ENCODE measurements around the gene FPR3.
"Not testable (repeated sequence)": the region's sequence is repeated elsewhere in the genome, so short reads cannot be mapped to it uniquely, and the experiment has no call there.

FPR3 gene

DNA sequence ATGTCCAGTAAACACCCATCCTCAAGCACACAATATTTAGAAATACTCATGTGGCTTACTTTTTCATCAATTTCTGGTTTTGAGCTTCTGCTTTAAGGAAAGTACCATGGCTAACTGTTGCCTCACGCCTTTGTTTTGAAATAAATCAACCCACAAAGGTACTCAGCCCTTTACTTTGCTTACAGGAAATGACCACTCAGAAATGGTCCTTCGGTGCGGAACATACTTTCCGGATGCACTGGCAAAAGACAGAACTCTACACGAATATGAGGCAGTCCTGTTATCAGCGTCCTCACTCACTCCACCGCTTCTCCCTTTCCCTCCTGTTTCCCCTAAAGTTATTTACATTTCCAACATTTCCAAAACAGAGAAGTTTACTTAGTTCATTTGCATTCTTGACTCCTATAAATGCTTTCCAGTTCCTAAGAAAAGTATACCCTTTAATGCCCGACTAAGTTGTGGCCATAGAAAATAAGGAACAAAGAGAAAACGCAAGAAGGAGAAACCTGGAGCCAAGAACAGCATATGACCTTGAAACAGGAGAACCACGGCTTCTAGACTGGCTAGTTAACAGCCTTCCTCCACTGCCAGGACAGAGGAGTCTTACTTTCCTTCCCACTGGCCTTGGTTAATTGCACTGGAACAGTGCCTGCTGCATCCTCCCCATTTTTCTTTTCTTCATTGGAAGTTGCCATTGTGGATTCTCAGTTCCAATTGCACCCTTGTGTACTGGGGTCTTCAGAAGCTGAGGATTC is 23.4 kb upstream of the FPR3 start:
- Histone ChIP-seq H3K9me3 (ENCODE audit: control extremely low read depth in 1 of 5, control insufficient read depth in 4 of 5, insufficient read depth in 2 of 5, low read depth in 1 of 5, low read length in 4 of 5) (peaks cover 0 to 7% (median 0%) of the 10 kb centered on the region in 5 experiments), H3K4me1 (ENCODE audit: control extremely low read depth in 1 of 4, control insufficient read depth in 4 of 4, insufficient read depth in 4 of 4, low read length in 3 of 4) (peaks cover 7 to 39% (median 14%) of the 10 kb centered on the region in 4 experiments), H3K27me3 (replicated peaks in 2 of 5; ENCODE audit: control insufficient read depth in 4 of 5, insufficient read depth in 5 of 5, low read length in 4 of 5) (no peaks in the 10 kb centered on the region), H3K27ac (ENCODE audit: insufficient read depth in 1 of 2, low read depth in 1 of 2, low read length in 2 of 2, poor library complexity in 1 of 2, severe bottlenecking in 2 of 2) (no peak overlapping the region), H3K4me3 (ENCODE audit: control insufficient read depth in 1 of 7, extremely low read depth in 1 of 7, insufficient read depth in 4 of 7, low read depth in 2 of 7, low read length in 6 of 7) (peak overlapping the region in 3 of 7 experiments; percentile 0 to 37 (median 6)), H3K36me3 (ENCODE audit: control insufficient read depth in 4 of 4, insufficient read depth in 4 of 4, low read length in 3 of 4) (peaks cover 0 to 5% (median 0%) of the 10 kb centered on the region in 4 experiments)
- ChIA-PET POLR2A (no interaction called here), CTCF (interaction anchor here (0.7 to 0.8 kb wide), 3 partner anchors 102 to 304 kb away, joined by 3 to 4 read pairs (median 4); no protein-coding TSS in a partner anchor)
- peak; percentile 19 to 80 (median 77) for DNase-seq
- 0% methylated on average over 8 of the region's 10 CpGs for WGBS (ENCODE audit: insufficient coverage)

DNA sequence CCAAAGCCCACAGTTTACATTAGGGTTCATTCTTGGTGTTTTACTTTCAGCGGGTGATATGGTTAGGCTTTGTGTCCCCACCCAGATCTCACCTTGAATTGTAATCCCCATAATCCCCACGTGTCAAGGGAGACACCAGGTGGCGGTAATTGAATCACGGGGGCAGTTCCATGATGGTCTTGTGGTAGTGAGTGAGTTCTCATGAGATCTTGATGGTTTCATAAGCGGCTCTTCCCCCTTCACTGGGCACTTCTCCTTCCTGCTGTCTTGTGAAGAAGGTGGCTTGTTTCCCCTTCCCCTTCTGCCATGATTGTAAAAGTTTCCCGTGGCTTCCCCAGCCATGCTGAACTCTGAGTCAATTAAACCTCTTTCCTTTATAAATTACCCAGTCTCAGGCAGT is 22.0 kb upstream of the FPR3 start:
- WGBS (ENCODE audit: insufficient coverage): 40% methylated on average over 1 of the region's 6 CpGs
- CTCF ChIA-PET: no interaction called here
- POLR2A ChIA-PET: no interaction called here
- Histone ChIP-seq H3K27me3 (replicated peaks in 2 of 5; ENCODE audit: control insufficient read depth in 4 of 5, insufficient read depth in 5 of 5, low read length in 4 of 5) (no peaks in the 10 kb centered on the region), H3K27ac (ENCODE audit: insufficient read depth in 1 of 2, low read depth in 1 of 2, low read length in 2 of 2, poor library complexity in 1 of 2, severe bottlenecking in 2 of 2) (no peak overlapping the region), H3K4me3 (ENCODE audit: control insufficient read depth in 1 of 7, extremely low read depth in 1 of 7, insufficient read depth in 4 of 7, low read depth in 2 of 7, low read length in 6 of 7) (no peak overlapping the region), H3K4me1 (ENCODE audit: control extremely low read depth in 1 of 4, control insufficient read depth in 4 of 4, insufficient read depth in 4 of 4, low read length in 3 of 4) (peaks cover 7 to 24% (median 10%) of the 10 kb centered on the region in 4 experiments), H3K36me3 (ENCODE audit: control insufficient read depth in 4 of 4, insufficient read depth in 4 of 4, low read length in 3 of 4) (peaks cover 0 to 5% (median 0%) of the 10 kb centered on the region in 4 experiments), H3K9me3 (ENCODE audit: control extremely low read depth in 1 of 5, control insufficient read depth in 4 of 5, insufficient read depth in 2 of 5, low read depth in 1 of 5, low read length in 4 of 5) (peaks cover 0 to 7% (median 0%) of the 10 kb centered on the region in 5 experiments)
- no peak for DNase-seq

DNA sequence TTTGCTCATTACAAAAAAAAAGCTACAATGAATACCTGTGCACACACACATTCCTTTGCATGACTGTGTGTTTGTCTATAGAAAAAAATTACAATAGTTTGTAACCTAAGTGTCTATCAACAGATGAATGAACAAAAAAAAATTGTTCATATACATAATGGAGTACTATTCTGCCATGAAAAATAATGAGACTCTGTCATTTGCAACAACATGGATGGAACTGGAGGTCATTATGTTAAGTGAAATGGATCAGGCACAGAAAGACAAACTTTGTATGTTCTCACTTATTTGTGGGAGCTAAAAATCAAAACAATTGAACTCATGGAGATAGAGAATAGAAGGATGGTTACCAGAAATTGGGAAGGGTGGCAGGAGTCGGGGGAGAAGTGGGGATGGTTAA is 18.4 kb upstream of the FPR3 start:
- POLR2A ChIA-PET; H3K36me3 ChIP-seq (ENCODE audit: control insufficient read depth in 4 of 4, insufficient read depth in 4 of 4, low read length in 3 of 4); H3K27ac ChIP-seq (ENCODE audit: insufficient read depth in 1 of 2, low read depth in 1 of 2, low read length in 2 of 2, poor library complexity in 1 of 2, severe bottlenecking in 2 of 2); H3K4me3 ChIP-seq (ENCODE audit: control insufficient read depth in 1 of 7, extremely low read depth in 1 of 7, insufficient read depth in 4 of 7, low read depth in 2 of 7, low read length in 6 of 7); DNase-seq; H3K9me3 ChIP-seq (ENCODE audit: control extremely low read depth in 1 of 5, control insufficient read depth in 4 of 5, insufficient read depth in 2 of 5, low read depth in 1 of 5, low read length in 4 of 5): not testable (repeated sequence)
- 100% methylated on average over 1 of the region's 1 CpG for WGBS (ENCODE audit: insufficient coverage)
- Histone ChIP-seq H3K4me1 (ENCODE audit: control extremely low read depth in 1 of 4, control insufficient read depth in 4 of 4, insufficient read depth in 4 of 4, low read length in 3 of 4) (peaks cover 2 to 12% (median 5%) of the 10 kb centered on the region in 4 experiments), H3K27me3 (replicated peaks in 2 of 5; ENCODE audit: control insufficient read depth in 4 of 5, insufficient read depth in 5 of 5, low read length in 4 of 5) (peaks cover 0 to 21% (median 2%) of the 10 kb centered on the region in 5 experiments)
- CTCF ChIA-PET: interaction anchor here (1.2 to 1.8 kb wide), 5 partner anchors 23 to 77 kb away, joined by 3 to 8 read pairs (median 4); partner anchors contain the start of gene FPR1

DNA sequence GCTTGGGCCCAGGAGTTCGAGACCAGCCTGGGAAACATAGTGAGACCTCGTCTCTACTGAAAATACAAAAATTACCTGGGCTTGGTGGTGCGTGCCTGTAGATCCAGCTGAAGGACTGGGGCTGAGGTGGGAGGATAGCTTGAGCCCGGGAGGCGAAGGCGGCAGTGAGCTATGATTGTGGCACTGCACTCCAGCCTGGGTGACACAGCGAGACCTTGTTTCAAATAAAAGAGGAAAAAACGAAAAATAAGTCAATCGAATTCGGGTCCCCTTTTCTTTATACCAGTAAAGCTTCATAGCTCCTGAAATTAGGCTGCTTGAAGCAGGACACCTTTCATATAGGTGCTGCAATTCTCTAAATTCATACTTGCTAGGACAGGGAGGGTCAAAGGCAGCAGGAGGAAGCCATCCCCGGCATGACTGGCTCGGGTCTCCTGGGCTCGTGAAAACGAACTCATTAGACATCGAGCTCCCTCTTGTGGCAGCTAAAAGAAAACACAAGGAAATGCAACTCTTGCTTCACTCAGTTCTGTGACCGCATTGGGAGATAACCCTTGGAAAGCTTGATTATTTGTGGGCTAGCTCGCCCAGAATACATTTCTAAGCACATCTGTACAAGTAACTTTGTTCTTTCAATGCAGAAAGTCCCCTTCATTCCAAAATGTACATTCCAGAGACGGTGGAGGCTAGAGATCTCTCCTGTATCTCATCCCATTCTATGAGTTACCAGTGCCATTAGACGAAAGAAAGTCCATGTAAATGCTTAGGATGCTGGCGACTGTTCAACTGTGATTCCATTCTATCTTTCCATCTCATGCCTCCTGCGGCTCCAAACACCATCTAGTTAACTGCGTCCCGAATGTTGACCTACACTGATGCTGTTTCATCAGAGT is 17.1 kb upstream of the FPR3 start:
- peak overlapping the region in 1 of 7 experiments; percentile 19 for H3K4me3 ChIP-seq (ENCODE audit: control insufficient read depth in 1 of 7, extremely low read depth in 1 of 7, insufficient read depth in 4 of 7, low read depth in 2 of 7, low read length in 6 of 7)
- peaks cover 0 to 3% (median 0%) of the 10 kb centered on the region in 5 experiments for H3K9me3 ChIP-seq (ENCODE audit: control extremely low read depth in 1 of 5, control insufficient read depth in 4 of 5, insufficient read depth in 2 of 5, low read depth in 1 of 5, low read length in 4 of 5)
- DNase-seq: peak; percentile 87 to 92 (median 88)
- POLR2A ChIA-PET: interaction anchor here (1.0 kb wide), 1 partner anchor 74 kb away, joined by 3 read pairs; no protein-coding TSS in a partner anchor
- H3K4me1 ChIP-seq (ENCODE audit: control extremely low read depth in 1 of 4, control insufficient read depth in 4 of 4, insufficient read depth in 4 of 4, low read length in 3 of 4): peaks cover 0 to 4% (median 0%) of the 10 kb centered on the region in 4 experiments
- H3K27me3 ChIP-seq (replicated peaks in 2 of 5; ENCODE audit: control insufficient read depth in 4 of 5, insufficient read depth in 5 of 5, low read length in 4 of 5): peaks cover 0 to 23% (median 5%) of the 10 kb centered on the region in 5 experiments
- no peaks in the 10 kb centered on the region for H3K36me3 ChIP-seq (ENCODE audit: control insufficient read depth in 4 of 4, insufficient read depth in 4 of 4, low read length in 3 of 4)
- CTCF ChIA-PET: interaction anchor here (0.6 to 1.8 kb wide), 29 partner anchors 10 to 304 kb away, joined by 3 to 11 read pairs (median 4); partner anchors contain the start of gene FPR1
- WGBS (ENCODE audit: insufficient coverage): 43% methylated on average over 19 of the region's 23 CpGs
- no peak overlapping the region for H3K27ac ChIP-seq (ENCODE audit: insufficient read depth in 1 of 2, low read depth in 1 of 2, low read length in 2 of 2, poor library complexity in 1 of 2, severe bottlenecking in 2 of 2)

DNA sequence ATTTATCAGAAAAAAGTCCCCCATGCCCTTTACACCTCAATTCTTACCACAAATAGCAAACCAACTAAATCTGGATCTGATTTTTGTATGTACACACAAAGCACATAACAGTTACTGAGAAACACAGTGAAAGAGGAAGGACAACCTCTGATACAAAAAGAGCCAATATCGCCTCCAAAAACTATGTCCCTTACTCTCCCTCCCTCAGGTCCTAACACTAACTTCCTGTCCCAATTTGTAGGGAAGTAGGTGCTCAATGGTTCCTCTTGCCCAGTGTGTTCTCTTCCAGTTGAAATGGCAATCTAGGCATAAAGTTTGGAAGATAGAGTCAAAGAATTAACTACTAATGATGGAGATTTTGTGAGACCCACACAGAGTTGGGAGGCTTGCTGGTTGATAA is 15.8 kb upstream of the FPR3 start:
- ChIA-PET POLR2A (no interaction called here), CTCF (interaction anchor here (1.3 kb wide), 1 partner anchor 26 kb away, joined by 3 read pairs; no protein-coding TSS in a partner anchor)
- H3K27ac ChIP-seq (ENCODE audit: insufficient read depth in 1 of 2, low read depth in 1 of 2, low read length in 2 of 2, poor library complexity in 1 of 2, severe bottlenecking in 2 of 2): no peak overlapping the region
- no CpG with 5 or more reads among the region's 1 CpG for WGBS (ENCODE audit: insufficient coverage)
- peaks cover 0 to 4% (median under 1%) of the 10 kb centered on the region in 4 experiments for H3K4me1 ChIP-seq (ENCODE audit: control extremely low read depth in 1 of 4, control insufficient read depth in 4 of 4, insufficient read depth in 4 of 4, low read length in 3 of 4)
- peaks cover 0 to 23% (median 6%) of the 10 kb centered on the region in 5 experiments for H3K27me3 ChIP-seq (replicated peaks in 2 of 5; ENCODE audit: control insufficient read depth in 4 of 5, insufficient read depth in 5 of 5, low read length in 4 of 5)
- no peak overlapping the region for H3K4me3 ChIP-seq (ENCODE audit: control insufficient read depth in 1 of 7, extremely low read depth in 1 of 7, insufficient read depth in 4 of 7, low read depth in 2 of 7, low read length in 6 of 7)
- no peaks in the 10 kb centered on the region for H3K36me3 ChIP-seq (ENCODE audit: control insufficient read depth in 4 of 4, insufficient read depth in 4 of 4, low read length in 3 of 4)
- no peak for DNase-seq
- no peaks in the 10 kb centered on the region for H3K9me3 ChIP-seq (ENCODE audit: control extremely low read depth in 1 of 5, control insufficient read depth in 4 of 5, insufficient read depth in 2 of 5, low read depth in 1 of 5, low read length in 4 of 5)

DNA sequence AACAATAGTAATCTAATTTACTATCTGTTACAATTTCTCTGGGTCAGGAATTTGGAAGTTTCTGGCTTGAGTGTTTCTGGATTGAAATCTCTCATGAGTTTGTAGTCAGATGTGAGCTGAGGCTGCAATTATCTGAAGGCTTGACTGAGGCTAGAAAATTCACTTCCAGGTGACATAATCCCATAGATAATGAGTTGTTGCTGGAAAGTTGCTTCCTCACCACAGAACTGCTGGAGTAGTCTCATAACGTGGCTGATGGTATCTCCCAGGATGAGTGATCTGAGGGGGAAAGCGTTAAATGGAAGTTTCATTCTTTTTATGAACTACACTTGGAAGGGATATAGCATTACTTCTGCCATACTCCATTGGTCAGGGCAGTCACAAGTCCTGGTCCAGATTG is 15.3 kb upstream of the FPR3 start:
- Histone ChIP-seq H3K4me1 (ENCODE audit: control extremely low read depth in 1 of 4, control insufficient read depth in 4 of 4, insufficient read depth in 4 of 4, low read length in 3 of 4) (peaks cover 0 to 4% (median under 1%) of the 10 kb centered on the region in 4 experiments), H3K36me3 (ENCODE audit: control insufficient read depth in 4 of 4, insufficient read depth in 4 of 4, low read length in 3 of 4) (no peaks in the 10 kb centered on the region), H3K27ac (ENCODE audit: insufficient read depth in 1 of 2, low read depth in 1 of 2, low read length in 2 of 2, poor library complexity in 1 of 2, severe bottlenecking in 2 of 2) (no peak overlapping the region), H3K9me3 (ENCODE audit: control extremely low read depth in 1 of 5, control insufficient read depth in 4 of 5, insufficient read depth in 2 of 5, low read depth in 1 of 5, low read length in 4 of 5) (no peaks in the 10 kb centered on the region), H3K27me3 (replicated peaks in 2 of 5; ENCODE audit: control insufficient read depth in 4 of 5, insufficient read depth in 5 of 5, low read length in 4 of 5) (peaks cover 0 to 23% (median 6%) of the 10 kb centered on the region in 5 experiments), H3K4me3 (ENCODE audit: control insufficient read depth in 1 of 7, extremely low read depth in 1 of 7, insufficient read depth in 4 of 7, low read depth in 2 of 7, low read length in 6 of 7) (no peak overlapping the region)
- WGBS (ENCODE audit: insufficient coverage): no CpG with 5 or more reads among the region's 2 CpGs
- CTCF ChIA-PET: no interaction called here
- no peak for DNase-seq
- POLR2A ChIA-PET: no interaction called here
